ENCODE measurements around the gene PGAP2.

Gene PGAP2

GRCh38 chr11:3857628-3858027 lies 49.3 kb downstream of the PGAP2 start:
- no peak for DNase-seq

- no peak for DNase-seq
Measured at GRCh38 chr11:3859373-3859881, 51.1 kb downstream of the PGAP2 start.

- DNase-seq: no peak
Measured at GRCh38 chr11:3860375-3860774, 52.0 kb downstream of the PGAP2 start.

- DNase-seq: peak; percentile 1
Measured at GRCh38 chr11:3860898-3861393, 52.6 kb downstream of the PGAP2 start.

- DNase-seq: peak; percentile 68
Measured at GRCh38 chr11:3861683-3862082, 53.3 kb downstream of the PGAP2 start.

GRCh38 chr11:3865388-3866193 lies 57.2 kb downstream of the PGAP2 start:
- peak; percentile 40 for DNase-seq

GRCh38 chr11:3866206-3866605 lies 57.8 kb downstream of the PGAP2 start:
- peak; percentile 40 for DNase-seq

GRCh38 chr11:3866836-3867208 lies 58.5 kb downstream of the PGAP2 start:
- DNase-seq: no peak

- DNase-seq: no peak
Measured at GRCh38 chr11:3867209-3868091, 59.1 kb downstream of the PGAP2 start.

GRCh38 chr11:3873712-3874349 lies 65.5 kb downstream of the PGAP2 start:
- no peak for DNase-seq

All from GF-D8 (cell line).